HepG2 (cell line): ENCODE data around the gene CIAO3. TPM values are rescaled to one million over a fixed set of nuclear protein-coding genes. Genes with fewer than 3 reads are reported as not detected.

Source experiments
- ATAC-seq: fragments of 200-7000 bp; cut with Tn5 transposase; 3 replicates; pipeline ENCODE4 v1.9.1; 2020; ENCODE audit warnings: mild to moderate bottlenecking, moderate library complexity
- BruUV-seq: library from RNA; stranded (reverse); fragments of 400-500 nt; replicated peaks from 2 replicates; lab custom pipeline; 2021; lab: Mats Ljungman, UMichigan
- CTCF ChIA-PET: fragments of 300-600 bp; formaldehyde crosslinking; extraction: SDS; loops from one replicate; lab custom pipeline; 2021; ENCODE audit warnings: low total read pairs, inconsistent platforms, low intra/inter-chr PET ratio; lab: Yijun Ruan, JAX
- POLR2A ChIA-PET: fragments of 350-600 bp; sonication (Branson Sonifier 250); formaldehyde crosslinking; loops from one replicate; lab custom pipeline; 2020; ENCODE audit warnings: antibody characterized with exemption, inconsistent platforms; lab: Yijun Ruan, JAX
- DNase-seq: peaks from one replicate; pipeline ENCODE4 v3.0.0-alpha.2; 2015; ENCODE audit warnings: low spot score
- FAIRE-seq: peaks from 3 replicates; lab custom pipeline; 2011; peaks lifted over from hg19 to GRCh38; lab: Jason Lieb, UNC
- H2AFZ ChIP-seq: one replicate; pipeline ENCODE4 v1.6.1; 2011; ENCODE audit warnings: low read length, inconsistent platforms
- H3K27ac ChIP-seq: fragments of 300-600 bp; 3 replicates; pipeline ENCODE4 v1.8.0; 2011; ENCODE audit warnings: mixed run types, mild to moderate bottlenecking, mixed read lengths, low read length, inconsistent platforms; ENCODE audit not compliant: insufficient read depth; ENCODE audit errors: extremely low read length
- H3K27me3 ChIP-seq, 2 experiments: fragments of 200-600 bp in 1 of 2; 2 replicates in 1 of 2; 3 replicates in 1 of 2; pipeline versions ENCODE4 v1.6.0 to v1.8.0; 2011; ENCODE audit warnings: low read length in 2 of 2, mild to moderate bottlenecking in 2 of 2, moderate library complexity in 2 of 2, inconsistent platforms in 1 of 2; ENCODE audit not compliant: insufficient read depth in 2 of 2, control insufficient read depth in 1 of 2
- H3K36me3 ChIP-seq, 2 experiments: fragments of 200-600 bp in 1 of 2; replicated peaks in 1 of 2; 2 replicates in 1 of 2; 3 replicates in 1 of 2; pipeline versions ENCODE4 v1.5.1 to v1.8.0; 2011; ENCODE audit warnings: low read length in 2 of 2, inconsistent platforms in 1 of 2; ENCODE audit not compliant: insufficient read depth in 2 of 2, control insufficient read depth in 1 of 2
- H3K4me1 ChIP-seq: 2 replicates; pipeline ENCODE4 v1.5.1; 2012; ENCODE audit warnings: low read length, inconsistent platforms; ENCODE audit not compliant: insufficient read depth
- H3K4me2 ChIP-seq: 2 replicates; pipeline ENCODE4 v1.6.0; 2011; ENCODE audit warnings: low read depth, low read length, inconsistent platforms
- H3K4me3 ChIP-seq, 3 experiments: fragments of 200-600 bp in 1 of 3; sonication (generic), shearing (Covaris generic) in 1 of 3; replicated peaks in 1 of 3; 2 replicates each; pipeline ENCODE4 v1.5.1; 2011 to 2016; ENCODE audit warnings: low read length in 3 of 3, inconsistent platforms in 2 of 3, low read depth in 2 of 3, mild to moderate bottlenecking in 2 of 3, control low read depth in 1 of 3, mixed read lengths in 1 of 3; ENCODE audit not compliant: insufficient read depth in 1 of 3
- H3K79me2 ChIP-seq: one replicate; pipeline ENCODE4 v1.6.1; 2011; ENCODE audit warnings: low read length, inconsistent platforms; ENCODE audit not compliant: insufficient read depth
- H3K9ac ChIP-seq: 2 replicates; pipeline ENCODE4 v1.6.0; 2011; ENCODE audit warnings: mild to moderate bottlenecking, low read depth, low read length, inconsistent platforms; ENCODE audit not compliant: insufficient read depth
- H3K9me3 ChIP-seq: 2 replicates; pipeline ENCODE4 v1.5.1; 2012; ENCODE audit warnings: mild to moderate bottlenecking, low read length
- H4K20me1 ChIP-seq: 2 replicates; pipeline ENCODE4 v1.6.0; 2011; ENCODE audit warnings: inconsistent platforms, mild to moderate bottlenecking, low read length, moderate library complexity; ENCODE audit not compliant: insufficient read depth
- AGO1 ChIP-seq: fragments of 200-400 bp; formaldehyde crosslinking; IDR thresholded peaks from 2 replicates; pipeline ENCODE4 v1.6.1; 2017; ENCODE audit warnings: mild to moderate bottlenecking, low read depth, low read length, moderate library complexity; ENCODE audit not compliant: poor library complexity, severe bottlenecking
- CENPT ChIP-seq: sonication (generic); formaldehyde crosslinking; IDR thresholded peaks from 2 replicates; pipeline ENCODE4 v1.8.0; 2022; ENCODE audit warnings: low read depth, mild to moderate bottlenecking, moderate library complexity, missing genetic modification reagents
- MBD4 ChIP-seq: IDR thresholded peaks from 2 replicates; pipeline ENCODE4 v1.6.1; 2012; ENCODE audit warnings: low read length, inconsistent platforms, borderline replicate concordance
- NFE2 ChIP-seq: sonication (generic); formaldehyde crosslinking; IDR thresholded peaks from 2 replicates; pipeline ENCODE4 v1.4.0; 2020; ENCODE audit warnings: missing genetic modification reagents
- SP1 ChIP-seq, 2 experiments: fragments of 450-650 bp in 1 of 2; sonication (generic) in 1 of 2; formaldehyde crosslinking in 1 of 2; IDR thresholded peaks; 2 replicates each; pipeline versions ENCODE4 v1.4.0 to v1.6.1; 2016 to 2020; ENCODE audit warnings: missing genetic modification reagents in 1 of 2
- YEATS4 ChIP-seq: sonication (generic); formaldehyde crosslinking; IDR thresholded peaks from 2 replicates; pipeline ENCODE4 v1.4.0; 2020; ENCODE audit warnings: missing genetic modification reagents, borderline replicate concordance
- ZFP82 ChIP-seq: sonication (generic); formaldehyde crosslinking; IDR thresholded peaks from 2 replicates; pipeline ENCODE4 v1.5.1; 2020; ENCODE audit warnings: mild to moderate bottlenecking, missing genetic modification reagents, borderline replicate concordance
- ZNF136 ChIP-seq: sonication (generic); formaldehyde crosslinking; IDR thresholded peaks from 2 replicates; pipeline ENCODE4 v1.8.1; 2022; ENCODE audit warnings: low read depth, mild to moderate bottlenecking, moderate library complexity, missing genetic modification reagents
- ZNF256 ChIP-seq: sonication (generic); formaldehyde crosslinking; conservative IDR thresholded peaks from 2 replicates; pipeline ENCODE4 v1.4.0; 2020; ENCODE audit warnings: missing genetic modification reagents
- WGBS: methylation state at CpG from one replicate; pipeline ENCODE4 v1.1.6; 2017; ENCODE audit warnings: low lambda C conversion rate; 5-methylcytosine and 5-hydroxymethylcytosine counted together
- in situ Hi-C: cut with HindIII; loops from 2 replicates; pipeline ENCODE4 v1.10.0; 2017; ENCODE audit warnings: low pct_unique_long_range_greater_than_20kb; ENCODE audit not compliant: extremely low pct_ligation_motif_present
- intact Hi-C: fragments of 100-400 bp; cut with micrococcal nuclease; formaldehyde crosslinking; loops from one replicate; pipeline ENCODE4 v1.10.0; 2022; ENCODE audit not compliant: unreplicated experiment
- polyA plus RNA-seq, 8 experiments: library from polyadenylated mRNA; depleted of rRNA in 3 of 8; stranded (reverse) in 7 of 8; unstranded in 1 of 8; fragments of >200 nt; fragmentation: Illumina TruSeq in 4 of 8; extraction: Trizol in 4 of 8; gene quantifications; 2 replicates each; pipeline versions ENCODE4 v1.2.1 to v1.2.3, GENCODE V29; 2011 to 2016; ENCODE audit warnings: low read depth in 4 of 8, missing spikeins in 1 of 8, mixed read lengths in 1 of 8; ENCODE audit not compliant: insufficient read depth in 1 of 8
- total RNA-seq, 5 experiments: library from RNA; depleted of rRNA; stranded (reverse); fragments of >200 nt; fragmentation: Illumina TruSeq; extraction: Trizol; gene quantifications; 2 replicates each; pipeline ENCODE4 v1.2.3, GENCODE V29; 2016; ENCODE audit warnings: low read depth in 1 of 5

CIAO3 gene
- total and polyA plus RNA-seq, 2 of the 13 experiments (the other 11 are each of a cell fraction or from before 2014, with no cell fraction given) = 21.7 to 25.0 TPM

DNA sequence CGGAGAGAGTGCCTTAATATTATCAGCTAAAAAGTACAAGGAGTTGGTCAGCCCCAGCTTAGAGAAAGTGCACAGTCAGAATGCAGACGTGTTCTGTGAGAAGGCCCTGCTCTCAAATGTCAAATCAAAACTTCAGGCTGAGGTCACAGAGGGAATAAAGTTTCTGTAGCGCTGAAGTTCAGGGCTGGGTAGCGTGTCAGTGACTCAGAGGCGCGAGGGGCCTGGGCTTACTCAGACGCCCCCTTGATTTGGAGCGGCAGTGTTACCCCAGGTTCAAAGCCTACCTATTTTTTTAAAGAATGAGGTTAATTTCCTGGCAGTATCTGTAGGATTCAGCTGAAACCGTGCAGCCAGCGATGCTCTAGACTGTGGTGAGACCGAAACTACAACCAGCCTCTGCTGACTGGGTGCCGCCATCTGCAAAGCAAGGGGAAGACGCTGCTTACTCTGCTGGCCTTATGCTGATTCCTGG, 4.8 kb downstream of the CIAO3 start:
- POLR2A ChIA-PET = no interaction called here
- no peak for TF ChIP-seq AGO1
- no peak for TF ChIP-seq YEATS4 (CRISPR knock-in tag)
- no peak for TF ChIP-seq ZNF136 (CRISPR knock-in tag)
- no peak for TF ChIP-seq ZNF256
- TF ChIP-seq NFE2 (CRISPR knock-in tag) = no peak
- no peak for TF ChIP-seq ZFP82 (CRISPR knock-in tag)
- TF ChIP-seq SP1 (IDR thresholded peaks at IDR 0.05) = no peak
- TF ChIP-seq SP1 (CRISPR knock-in tag; IDR thresholded peaks at IDR 0.05) = no peak
- no peak for TF ChIP-seq CENPT (CRISPR knock-in tag)
- TF ChIP-seq MBD4 = no peak
- Histone ChIP-seq H3K79me2 (no peaks in the 10 kb centered on the region), H3K4me3 (no peak overlapping the region), H3K36me3 (peaks cover 3 to 25% of the 10 kb centered on the region in 2 experiments; a peak in 2 of 5 replicates), H3K9ac (no peak overlapping the region), H3K4me2 (no peak overlapping the region), H3K4me1 (peaks cover 10% of the 10 kb centered on the region), H3K27me3 (no peaks in the 10 kb centered on the region), H4K20me1 (0 out of 2 replicates have a peak, but pooled peaks cover 2% of the 10 kb centered on the region), H2AFZ (no peak overlapping the region), H3K9me3 (no peaks in the 10 kb centered on the region), H3K27ac (no peak overlapping the region)
- no TSS peak for BruUV-seq
- FAIRE-seq = no peak
- CTCF ChIA-PET = interaction anchor here (1.3 kb wide), 1 partner anchor 25 kb away, joined by 3 read pairs; no protein-coding TSS in a partner anchor
- intact Hi-C loops = no loop called here
- no peak for ATAC-seq
- no peak for DNase-seq
- in situ Hi-C loops = no loop called here
- WGBS = 97% methylated on average over 12 of the region's 13 CpGs
